ENCODE results near the gene JAGN1. TPM values are rescaled to one million over a fixed set of nuclear protein-coding genes. Genes with fewer than 3 reads are reported as not detected.

JAGN1 gene
- total RNA-seq, result 10 to 100 TPM; 21.9 to 29.1 TPM
- polyA plus RNA-seq (2013, experiment 1 of 2), result 43.0 TPM
- polyA plus RNA-seq (2013, experiment 2 of 2), result 37.7 TPM
- long read RNA-seq, experiment 1, transcript JAGN1-201 (2 exons, 1,675 nt), result major isoform, 38 of 41 reads
- long read RNA-seq, experiment 1, partial matches to known transcripts, result 0 of 41 reads
- long read RNA-seq, experiment 1, other reads (novel, unspliced or antisense), result 3 of 41 reads
- long read RNA-seq, experiment 2, transcript JAGN1-201 (2 exons, 1,675 nt), result major isoform, 22 of 23 reads
- long read RNA-seq, experiment 2, partial matches to known transcripts, result 0 of 23 reads
- long read RNA-seq, experiment 2, other reads (novel, unspliced or antisense), result 1 of 23 reads
- long read RNA-seq, experiment 3, transcript JAGN1-201 (2 exons, 1,675 nt), result major isoform, 82 of 82 reads
- long read RNA-seq, experiment 3, partial matches to known transcripts, result 0 of 82 reads
- long read RNA-seq, experiment 3, other reads (novel, unspliced or antisense), result 0 of 82 reads
- long read RNA-seq, experiment 4, transcript JAGN1-201 (2 exons, 1,675 nt), result major isoform, 161 of 163 reads
- long read RNA-seq, experiment 4, partial matches to known transcripts, result 0 of 163 reads
- long read RNA-seq, experiment 4, other reads (novel, unspliced or antisense), result 1 of 163 reads

DNA sequence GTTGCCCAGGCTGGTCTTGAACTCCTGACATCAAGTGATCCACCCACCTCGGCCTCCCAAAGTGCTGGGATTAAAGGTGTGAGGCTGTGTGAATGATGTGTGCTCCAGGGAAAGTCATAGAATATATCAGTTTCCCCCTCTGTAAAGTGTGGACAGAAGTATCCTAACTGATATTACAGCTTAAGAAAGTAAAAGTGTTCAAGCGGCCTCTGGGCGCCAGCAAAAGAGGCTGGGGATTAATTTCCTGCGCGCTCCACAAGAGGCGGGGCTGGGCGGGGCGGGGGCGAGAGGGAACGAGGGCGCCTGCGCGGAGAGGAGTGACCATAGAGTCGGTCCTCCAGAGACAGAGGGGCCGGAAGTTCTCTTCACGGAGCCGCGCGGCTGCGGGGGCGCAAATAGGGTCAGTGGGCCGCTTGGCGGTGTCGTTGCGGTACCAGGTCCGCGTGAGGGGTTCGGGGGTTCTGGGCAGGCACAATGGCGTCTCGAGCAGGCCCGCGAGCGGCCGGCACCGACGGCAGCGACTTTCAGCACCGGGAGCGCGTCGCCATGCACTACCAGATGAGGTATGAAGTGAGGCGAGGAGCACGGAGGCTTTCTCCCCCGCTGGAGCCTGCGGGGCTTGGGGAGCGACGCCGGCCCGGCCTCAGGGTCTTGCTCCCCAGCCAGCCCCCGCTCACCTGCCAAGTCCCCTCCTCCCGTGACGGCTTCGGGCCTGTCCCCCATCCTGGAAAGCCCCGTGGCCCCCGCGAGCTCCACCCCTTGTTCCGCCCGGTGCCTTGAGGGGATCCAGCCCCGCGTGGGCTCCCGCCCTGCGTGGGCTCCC lies at the start of gene JAGN1:
Gene JAGN1, plus strand, starts transcription at position 362 of the 823 bp plus-strand sequence. Its CDS starts 113 bp downstream, at position 475.
- H3K27ac Mint-ChIP-seq, result peak within 1 kb of the TSS; percentile 99
- no peaks in the 10 kb centered on the region for H3K9me3 ChIP-seq (ENCODE audit: control insufficient read depth, low read length)
- no peak for TF ChIP-seq CTCF (conservative IDR thresholded peaks at IDR 0.05)

GRCh38 chr3:9841015-9841414 lies 49.4 kb upstream of the JAGN1 start:
- no peak for DNase-seq
- no peak for TF ChIP-seq CTCF (conservative IDR thresholded peaks at IDR 0.05)
- Mint-ChIP-seq H3K9me3 (no peaks in the 10 kb centered on the region), H3K27me3 (ENCODE audit: insufficient read depth) (no peaks in the 10 kb centered on the region), H3K4me3 (no peak overlapping the region), H3K27ac (no peak overlapping the region), H3K36me3 (ENCODE audit: low read depth) (peaks cover 39% of the 10 kb centered on the region), H3K4me1 (no peaks in the 10 kb centered on the region)
- Histone ChIP-seq H3K27me3 (ENCODE audit: control insufficient read depth, insufficient read depth, low read length, poor library complexity, severe bottlenecking) (no peaks in the 10 kb centered on the region), H3K36me3 (ENCODE audit: control insufficient read depth, insufficient read depth, low read length) (peaks cover 30% of the 10 kb centered on the region), H3K4me3 (ENCODE audit: low read length) (no peak overlapping the region), H3K4me1 (ENCODE audit: control insufficient read depth, insufficient read depth, low read length) (no peaks in the 10 kb centered on the region), H3K9me3 (ENCODE audit: control insufficient read depth, low read length) (no peaks in the 10 kb centered on the region), H3K9ac (ENCODE audit: extremely low read depth, low read length, poor library complexity, severe bottlenecking) (no peak overlapping the region), H3K27ac (ENCODE audit: low read depth, low read length) (no peak overlapping the region)
- 84 to 92% methylated on average over 2 to 8 of the region's 8 CpGs for WGBS, 2 experiments (ENCODE audit: insufficient coverage in 1 of 2, insufficient read length in 1 of 2)

More for the DNA sequence above, at the start of gene JAGN1:
- H3K4me3 Mint-ChIP-seq, result peak within 1 kb of the TSS; percentile 96
- peaks cover 7% of the 10 kb centered on the region for H3K27me3 ChIP-seq (ENCODE audit: control insufficient read depth, insufficient read depth, low read length, poor library complexity, severe bottlenecking)
- H3K27me3 Mint-ChIP-seq (ENCODE audit: insufficient read depth), result no peaks in the 10 kb centered on the region
- DNase-seq, result peak; percentile 97
- H3K36me3 ChIP-seq (ENCODE audit: control insufficient read depth, insufficient read depth, low read length), result peaks cover 20% of the 10 kb centered on the region
- H3K36me3 Mint-ChIP-seq (ENCODE audit: low read depth), result peaks cover 25% of the 10 kb centered on the region
- H3K4me1 Mint-ChIP-seq, result no peaks in the 10 kb centered on the region
- peak within 1 kb of the TSS; percentile 55 for H3K27ac ChIP-seq (ENCODE audit: low read depth, low read length)
- H3K4me3 ChIP-seq (ENCODE audit: low read length), result peak within 1 kb of the TSS; percentile 95
- no peaks in the 10 kb centered on the region for H3K9me3 Mint-ChIP-seq
- peak within 1 kb of the TSS; percentile 88 for H3K9ac ChIP-seq (ENCODE audit: extremely low read depth, low read length, poor library complexity, severe bottlenecking)
- H3K4me1 ChIP-seq (ENCODE audit: control insufficient read depth, insufficient read depth, low read length), result no peaks in the 10 kb centered on the region
- WGBS, 2 experiments (ENCODE audit: insufficient coverage in 1 of 2, insufficient read length in 1 of 2), result 1% methylated on average over 24 to 62 of the region's 62 CpGs

GRCh38 chr3:9843715-9844438 lies 46.5 kb upstream of the JAGN1 start, which contains the start of gene RPUSD3:
Gene RPUSD3 (minus strand): TSS chr3:9844008. CDS start chr3:9843990, 18 bp downstream.
- no peak within 1 kb of the TSS for H3K27ac ChIP-seq (ENCODE audit: low read depth, low read length)
- peaks cover 21% of the 10 kb centered on the region for H3K36me3 ChIP-seq (ENCODE audit: control insufficient read depth, insufficient read depth, low read length)
- peak; percentile 99 for DNase-seq
- H3K9me3 ChIP-seq (ENCODE audit: control insufficient read depth, low read length), result no peaks in the 10 kb centered on the region
- Mint-ChIP-seq H3K9me3 (no peaks in the 10 kb centered on the region), H3K4me1 (no peaks in the 10 kb centered on the region), H3K27me3 (ENCODE audit: insufficient read depth) (no peaks in the 10 kb centered on the region), H3K27ac (peak within 1 kb of the TSS; percentile 91), H3K36me3 (ENCODE audit: low read depth) (peaks cover 28% of the 10 kb centered on the region), H3K4me3 (peak within 1 kb of the TSS; percentile 95)
- peak within 1 kb of the TSS; percentile 94 for H3K4me3 ChIP-seq (ENCODE audit: low read length)
- H3K27me3 ChIP-seq (ENCODE audit: control insufficient read depth, insufficient read depth, low read length, poor library complexity, severe bottlenecking), result no peaks in the 10 kb centered on the region
- no peaks in the 10 kb centered on the region for H3K4me1 ChIP-seq (ENCODE audit: control insufficient read depth, insufficient read depth, low read length)
- 4 to 6% methylated on average over 32 to 42 of the region's 42 CpGs for WGBS, 2 experiments (ENCODE audit: insufficient coverage in 1 of 2, insufficient read length in 1 of 2)
- H3K9ac ChIP-seq (ENCODE audit: extremely low read depth, low read length, poor library complexity, severe bottlenecking), result peak within 1 kb of the TSS; percentile 63
- no peak for TF ChIP-seq CTCF (conservative IDR thresholded peaks at IDR 0.05)

Data from endodermal cell (in vitro differentiated cells).